HG03280 (cell line): ENCODE results near the gene MNAT1.
A peak's percentile ranks its signal among the peaks of the same experiment; 100 is the strongest.
"Not testable (repeated sequence)": the region's sequence is repeated elsewhere in the genome, so short reads cannot be mapped to it uniquely, and the experiment has no call there.

Source experiments
- ATAC-seq: cut with Tn5 transposase; IDR thresholded peaks from one replicate; pipeline ENCODE4 v1.9.1; 2021; ENCODE audit warnings: mild to moderate bottlenecking, moderate library complexity; ENCODE audit not compliant: unreplicated experiment

Gene MNAT1

GRCh38 chr14:60800409-60800808 is 65.8 kb downstream of the MNAT1 start:
- ATAC-seq = no peak

GRCh38 chr14:60803871-60804270 is 69.3 kb downstream of the MNAT1 start:
- no peak for ATAC-seq

DNA sequence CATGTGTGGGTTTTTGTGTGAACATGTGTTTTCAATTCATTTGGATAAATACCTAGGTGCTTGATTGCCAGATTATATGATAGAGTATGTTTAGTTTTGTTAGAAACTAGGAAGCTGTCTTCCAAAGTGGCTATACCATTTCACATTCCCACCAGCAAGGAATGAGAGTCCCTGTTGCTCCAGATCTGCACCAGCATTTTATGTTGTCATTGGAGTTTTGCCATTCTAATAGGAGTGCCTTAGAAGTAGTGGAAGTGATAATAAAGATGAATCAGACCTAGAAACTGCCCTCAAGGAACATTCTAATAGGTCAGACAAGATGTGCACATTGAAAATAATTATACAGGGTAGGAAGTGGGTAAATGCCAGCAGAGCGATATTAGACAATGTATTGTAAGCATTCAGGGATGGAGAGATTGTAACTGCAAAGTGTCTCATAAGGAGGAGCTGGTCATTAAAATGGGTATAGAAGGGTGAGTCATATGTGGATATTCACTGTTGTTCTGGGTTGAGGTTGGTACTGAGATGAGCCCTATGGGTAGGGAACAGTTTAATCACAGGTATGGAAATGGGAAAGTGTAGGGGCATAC is 71.4 kb downstream of the MNAT1 start:
- ATAC-seq = no peak

- ATAC-seq = no peak
Measured at GRCh38 chr14:60807247-60807646, 72.7 kb downstream of the MNAT1 start.

- no peak for ATAC-seq
Measured at GRCh38 chr14:60807971-60808370, 73.4 kb downstream of the MNAT1 start.

- no peak for ATAC-seq
Measured at GRCh38 chr14:60812987-60813386, 78.4 kb downstream of the MNAT1 start.

- peak; percentile 81 for ATAC-seq
Measured at GRCh38 chr14:60815371-60815770, 80.8 kb downstream of the MNAT1 start.

GRCh38 chr14:60817113-60817512 is 82.6 kb downstream of the MNAT1 start:
- ATAC-seq = no peak

- ATAC-seq = no peak
Measured at GRCh38 chr14:60819575-60819974, 85.0 kb downstream of the MNAT1 start.

GRCh38 chr14:60838601-60839000 is 104.0 kb downstream of the MNAT1 start:
- no peak for ATAC-seq

GRCh38 chr14:60839057-60839456 is 104.5 kb downstream of the MNAT1 start:
- no peak for ATAC-seq

DNA sequence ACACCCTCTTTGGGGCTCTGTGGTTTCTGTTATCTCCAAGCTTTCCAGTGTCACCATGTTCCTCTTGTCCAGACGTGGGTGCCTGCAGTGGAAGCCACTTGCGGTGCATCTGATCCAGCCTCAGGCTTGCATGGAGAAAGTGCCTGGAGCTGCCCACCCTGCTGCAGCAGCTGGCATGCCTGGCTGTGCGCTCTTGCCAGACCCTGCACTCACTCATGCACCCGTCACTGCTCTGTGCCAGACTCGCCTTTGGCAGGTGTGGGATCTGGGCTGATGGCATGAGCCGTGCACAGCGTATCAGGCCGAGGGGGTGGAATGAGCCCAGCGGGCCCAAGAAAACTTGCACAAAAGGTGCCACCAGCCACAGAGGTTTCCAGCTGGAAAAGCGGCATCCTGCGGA is 105.1 kb downstream of the MNAT1 start:
- ATAC-seq = no peak

GRCh38 chr14:60840313-60840712 is 105.8 kb downstream of the MNAT1 start:
- ATAC-seq = no peak

DNA sequence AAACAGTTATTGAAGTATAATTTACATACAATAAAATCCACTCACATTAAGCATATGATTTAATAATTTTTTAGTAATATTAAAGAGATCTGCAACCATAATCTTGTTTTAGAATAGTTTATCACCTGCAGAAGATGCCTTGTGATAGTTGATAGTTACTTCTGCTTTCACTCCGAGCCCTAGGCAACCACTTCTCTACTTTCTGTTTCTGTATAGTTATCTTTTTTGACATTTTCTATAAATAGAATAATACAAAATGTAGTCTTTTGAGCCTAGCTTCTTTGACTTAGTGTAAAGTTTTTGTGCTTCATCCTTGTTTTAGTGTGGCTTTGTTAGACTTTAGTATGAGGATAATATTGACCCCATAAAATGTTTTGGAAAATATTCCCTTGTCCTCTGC is 111.0 kb downstream of the MNAT1 start:
- ATAC-seq = peak; percentile 98

DNA sequence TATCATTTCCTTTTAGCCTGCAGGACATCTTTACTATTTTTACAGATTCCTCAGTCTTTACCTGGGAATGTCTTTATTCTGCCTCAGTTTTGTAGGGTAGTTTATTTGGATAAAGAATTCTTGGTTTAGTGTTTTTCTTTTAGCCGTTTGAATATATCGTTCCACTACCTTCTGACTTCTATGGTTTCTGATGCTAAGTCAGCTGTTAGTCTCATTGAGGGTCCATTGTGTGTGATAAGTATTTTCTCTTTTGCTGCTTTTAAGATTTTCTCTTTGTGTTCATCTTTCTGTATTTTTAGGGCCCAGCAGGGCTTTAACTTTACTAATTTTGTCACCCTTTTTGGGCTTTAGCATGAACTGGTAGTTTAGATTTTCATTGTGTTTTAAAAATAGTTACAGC is 113.5 kb downstream of the MNAT1 start:
- ATAC-seq = no peak

DNA sequence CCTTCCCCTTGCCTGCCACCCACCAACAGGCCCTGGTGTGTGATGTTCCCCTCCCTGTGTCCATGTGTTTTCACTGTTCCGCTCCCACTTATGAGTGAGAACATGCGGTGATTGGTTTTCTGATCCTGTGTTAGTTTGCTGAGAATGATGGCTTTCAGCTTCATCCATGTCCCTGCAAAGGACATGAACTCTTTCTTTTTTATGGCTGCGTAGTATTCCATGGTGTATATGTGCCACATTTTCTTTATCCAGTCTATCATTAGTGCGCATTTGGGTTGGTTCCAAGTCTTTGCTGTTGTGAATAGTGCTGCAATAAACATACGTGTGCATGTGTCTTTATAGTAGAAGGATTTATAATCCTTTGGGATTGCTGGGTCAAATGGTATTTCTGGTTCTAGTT is 117.1 kb downstream of the MNAT1 start:
- not testable (repeated sequence) for ATAC-seq

DNA sequence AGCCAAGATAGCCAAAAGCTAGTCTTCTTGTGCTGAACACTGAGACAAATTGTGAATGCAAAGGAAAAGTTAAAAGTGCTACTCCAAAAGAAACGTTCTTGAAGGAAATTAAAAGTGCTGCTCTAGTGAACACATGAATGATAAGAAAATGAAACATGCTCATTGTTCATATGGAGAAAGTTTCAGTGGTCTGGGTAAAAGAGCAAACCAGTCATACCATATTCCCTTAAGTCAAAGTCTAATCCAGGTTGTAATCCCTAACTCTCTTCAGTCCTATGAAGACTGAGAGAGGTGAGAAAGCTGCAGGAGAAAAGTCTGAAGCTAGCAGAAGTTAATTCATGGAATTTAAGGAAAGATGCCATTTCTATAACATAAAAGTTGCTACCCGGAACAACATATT is 121.5 kb downstream of the MNAT1 start:
- ATAC-seq = no peak

- no peak for ATAC-seq
Measured at GRCh38 chr14:60859525-60859924, 125.0 kb downstream of the MNAT1 start.

DNA sequence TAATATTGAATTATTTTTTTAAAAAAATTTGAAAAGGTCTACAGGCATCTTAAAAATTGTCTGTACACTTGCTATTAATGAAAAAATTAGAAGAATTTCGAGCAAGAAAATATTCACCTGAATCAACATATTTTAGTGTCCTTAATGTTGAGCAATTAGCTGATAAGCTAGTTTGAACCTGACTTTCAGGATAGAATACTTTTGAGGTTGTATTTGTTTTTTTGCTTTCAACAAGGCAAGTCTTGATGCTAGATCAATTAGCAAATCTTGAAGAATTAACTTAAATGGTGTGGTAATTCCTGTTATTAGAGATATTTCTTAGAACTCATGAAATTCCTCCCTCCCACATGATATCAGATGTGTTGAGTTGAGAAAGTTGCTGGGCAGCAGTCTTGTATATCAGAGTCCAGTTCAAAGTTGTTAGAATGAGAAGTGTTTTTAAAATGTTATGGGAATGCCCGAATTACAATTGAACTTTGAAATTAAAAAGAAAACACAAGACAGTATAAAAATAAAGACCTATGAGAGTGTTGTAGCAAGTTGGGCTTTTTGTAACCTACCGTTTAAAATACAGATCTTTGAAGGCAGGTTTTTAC is 127.1 kb downstream of the MNAT1 start:
- no peak for ATAC-seq

- ATAC-seq = no peak
Measured at GRCh38 chr14:60862283-60862682, 127.7 kb downstream of the MNAT1 start.

GRCh38 chr14:60863249-60863648 is 128.7 kb downstream of the MNAT1 start:
- ATAC-seq = no peak

DNA sequence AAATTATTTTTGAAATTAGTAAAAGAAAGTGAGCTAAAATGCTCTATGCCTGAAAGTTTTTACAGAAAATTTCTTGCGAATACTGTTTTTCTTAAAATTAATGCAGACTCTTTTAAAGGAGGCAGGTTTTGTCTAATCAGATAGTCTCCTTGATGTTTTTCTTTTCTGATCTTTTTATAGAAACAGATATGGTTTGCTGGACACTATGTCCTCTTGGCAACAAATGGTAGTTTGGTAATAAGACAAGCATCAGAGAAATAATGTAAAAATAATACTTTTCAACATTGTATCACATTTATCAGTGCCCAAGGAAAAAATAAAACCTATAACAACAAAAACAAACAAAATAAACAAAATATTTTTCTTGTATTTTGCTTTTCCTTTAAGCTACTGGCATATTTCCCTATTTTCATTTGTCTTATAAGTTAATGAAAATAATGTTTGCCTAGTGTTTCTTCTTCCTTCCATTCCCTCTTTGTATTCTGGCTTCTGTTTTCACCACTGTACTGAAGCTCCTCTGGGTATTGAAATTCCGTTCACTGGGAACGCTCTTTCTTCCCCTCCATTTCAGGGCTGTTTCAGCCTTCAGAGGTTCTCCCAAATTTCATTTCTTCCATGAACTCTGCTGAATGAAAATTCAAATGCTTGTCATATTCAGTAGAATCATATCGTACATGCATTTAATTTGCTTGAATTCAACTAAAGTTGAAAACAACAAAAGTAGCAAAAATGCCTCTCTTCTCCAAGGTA is 131.0 kb downstream of the MNAT1 start:
- no peak for ATAC-seq
